Osteocyte (in vitro differentiated cells): ENCODE data around the gene LIMCH1. TPM values are rescaled to one million over a fixed set of nuclear protein-coding genes. Genes with fewer than 3 reads are reported as not detected.

Experiments
- DNase-seq: peaks from one replicate; pipeline ENCODE4 v3.0.0; 2021; ENCODE audit warnings: mixed read lengths; ENCODE audit not compliant: unreplicated experiment; ENCODE audit errors: extremely low spot score
- H3K27ac Mint-ChIP-seq: one replicate; pipeline ENCODE4 v1.8.0; 2021; ENCODE audit warnings: mild to moderate bottlenecking, mixed read lengths; ENCODE audit not compliant: unreplicated experiment
- H3K27me3 Mint-ChIP-seq: one replicate; pipeline ENCODE4 v1.8.0; 2021; ENCODE audit warnings: mixed read lengths; ENCODE audit not compliant: unreplicated experiment
- H3K36me3 Mint-ChIP-seq: one replicate; pipeline ENCODE4 v1.8.0; 2021; ENCODE audit warnings: mixed read lengths; ENCODE audit not compliant: unreplicated experiment
- H3K4me1 Mint-ChIP-seq: one replicate; pipeline ENCODE4 v1.8.0; 2021; ENCODE audit warnings: mixed read lengths; ENCODE audit not compliant: unreplicated experiment
- H3K4me3 Mint-ChIP-seq: one replicate; pipeline ENCODE4 v1.8.0; 2021; ENCODE audit warnings: mild to moderate bottlenecking, moderate library complexity, mixed read lengths; ENCODE audit not compliant: unreplicated experiment
- H3K9me3 Mint-ChIP-seq: one replicate; pipeline ENCODE4 v1.8.0; 2021; ENCODE audit warnings: mixed read lengths; ENCODE audit not compliant: unreplicated experiment
- total RNA-seq: library from RNA; stranded (reverse); gene quantifications from 2 replicates; pipeline ENCODE4 v1.2.1, GENCODE V29; 2021
- TF ChIP-seq, protein P1 (sequence below): fragments of 200-600 bp; sonication (generic); IDR thresholded peaks from 2 replicates; pipeline ENCODE4 v1.5.0; 2021; ENCODE audit warnings: antibody characterized with exemption, mild to moderate bottlenecking, moderate library complexity

The LIMCH1 gene
- total RNA-seq, 1 donor from 2014 or later: 0.43 TPM

DNA sequence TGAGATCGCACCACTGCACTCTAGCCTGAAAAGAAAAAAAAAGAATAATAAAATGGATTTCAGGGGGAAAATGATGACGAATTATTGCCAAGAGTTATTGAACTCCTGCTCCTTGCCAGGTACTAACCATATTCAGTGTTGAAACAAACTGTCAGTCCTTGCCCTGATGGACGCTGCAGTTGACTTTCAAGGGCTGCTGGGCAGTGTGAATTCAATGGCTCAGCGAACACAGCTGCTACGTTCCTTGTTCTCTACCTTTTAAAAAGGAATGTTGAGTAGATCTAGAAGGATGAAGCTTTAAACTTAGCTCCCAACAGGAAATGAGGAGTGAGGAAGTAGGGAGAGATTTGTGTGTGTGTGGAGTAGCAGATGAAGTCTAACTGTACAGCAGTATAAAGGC is 2.7 kb downstream of the LIMCH1 start:
- Mint-ChIP-seq H3K27me3 (peaks cover 25% of the 10 kb centered on the region), H3K36me3 (no peaks in the 10 kb centered on the region), H3K27ac (no peak overlapping the region), H3K4me3 (no peak overlapping the region), H3K4me1 (no peaks in the 10 kb centered on the region), H3K9me3 (no peaks in the 10 kb centered on the region)
- no peak for DNase-seq
- TF ChIP-seq, protein P1, sequence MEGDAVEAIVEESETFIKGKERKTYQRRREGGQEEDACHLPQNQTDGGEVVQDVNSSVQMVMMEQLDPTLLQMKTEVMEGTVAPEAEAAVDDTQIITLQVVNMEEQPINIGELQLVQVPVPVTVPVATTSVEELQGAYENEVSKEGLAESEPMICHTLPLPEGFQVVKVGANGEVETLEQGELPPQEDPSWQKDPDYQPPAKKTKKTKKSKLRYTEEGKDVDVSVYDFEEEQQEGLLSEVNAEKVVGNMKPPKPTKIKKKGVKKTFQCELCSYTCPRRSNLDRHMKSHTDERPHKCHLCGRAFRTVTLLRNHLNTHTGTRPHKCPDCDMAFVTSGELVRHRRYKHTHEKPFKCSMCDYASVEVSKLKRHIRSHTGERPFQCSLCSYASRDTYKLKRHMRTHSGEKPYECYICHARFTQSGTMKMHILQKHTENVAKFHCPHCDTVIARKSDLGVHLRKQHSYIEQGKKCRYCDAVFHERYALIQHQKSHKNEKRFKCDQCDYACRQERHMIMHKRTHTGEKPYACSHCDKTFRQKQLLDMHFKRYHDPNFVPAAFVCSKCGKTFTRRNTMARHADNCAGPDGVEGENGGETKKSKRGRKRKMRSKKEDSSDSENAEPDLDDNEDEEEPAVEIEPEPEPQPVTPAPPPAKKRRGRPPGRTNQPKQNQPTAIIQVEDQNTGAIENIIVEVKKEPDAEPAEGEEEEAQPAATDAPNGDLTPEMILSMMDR: no peak

DNA sequence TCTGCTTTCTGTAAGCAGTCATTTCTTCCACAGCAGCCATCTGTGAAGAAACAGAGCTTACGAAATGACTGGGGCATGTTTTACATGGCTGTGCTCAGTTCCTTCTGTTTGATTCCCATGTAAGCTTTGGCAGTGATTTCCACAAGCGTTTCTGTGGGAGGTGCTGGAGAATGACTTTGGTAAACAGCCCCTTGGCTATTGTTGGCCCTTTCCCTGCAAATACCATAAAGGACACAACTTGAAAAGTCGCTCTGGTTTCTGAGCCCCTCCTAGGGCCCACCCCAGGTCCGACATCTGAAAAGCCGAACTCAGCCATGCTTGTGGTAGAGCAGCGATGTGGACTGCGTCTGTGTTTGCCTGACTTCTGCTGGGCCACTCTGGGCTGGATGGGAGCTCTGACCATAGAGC is 3.7 kb downstream of the LIMCH1 start:
- Mint-ChIP-seq H3K27ac (no peak overlapping the region), H3K36me3 (no peaks in the 10 kb centered on the region), H3K4me1 (no peaks in the 10 kb centered on the region), H3K4me3 (no peak overlapping the region), H3K9me3 (no peaks in the 10 kb centered on the region), H3K27me3 (peaks cover 16% of the 10 kb centered on the region)
- DNase-seq: no peak
- TF ChIP-seq, protein P1: no peak

DNA sequence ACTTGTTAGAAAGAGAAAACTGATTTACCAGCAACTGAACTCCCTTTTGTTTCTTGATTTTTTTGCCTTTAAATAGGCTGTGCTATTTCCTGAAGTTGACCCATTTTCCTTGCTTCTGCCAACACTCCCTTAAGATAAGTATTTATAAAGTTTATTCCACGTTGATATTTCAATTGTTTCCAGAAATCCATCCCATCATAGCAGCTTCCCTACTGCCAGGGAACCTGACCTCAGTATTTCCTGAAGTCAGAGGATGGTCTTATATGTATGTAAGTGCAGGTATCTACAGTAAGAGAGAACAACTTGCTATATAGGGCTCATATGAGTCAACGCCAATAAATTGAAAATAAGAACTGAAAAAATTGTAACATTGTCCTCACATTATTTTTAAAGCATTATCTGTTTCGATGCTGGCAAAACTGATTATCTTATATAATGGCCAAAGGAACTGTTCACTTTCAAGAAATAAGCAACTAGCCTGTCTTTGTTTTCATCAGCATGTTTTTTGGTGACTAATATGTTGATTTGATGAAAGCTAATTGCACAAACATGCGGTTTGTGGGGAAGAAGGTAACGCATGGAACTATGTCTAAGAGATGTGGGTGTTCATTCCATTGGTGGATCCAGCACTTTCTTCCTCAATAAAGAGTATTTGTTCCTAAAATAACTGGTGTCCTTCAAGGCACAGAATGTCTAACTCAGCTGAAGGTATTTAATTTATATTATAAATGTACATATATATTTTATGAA is 4.7 kb downstream of the LIMCH1 start:
- Mint-ChIP-seq H3K27me3 (peaks cover 15% of the 10 kb centered on the region), H3K4me3 (no peak overlapping the region), H3K27ac (no peak overlapping the region), H3K4me1 (no peaks in the 10 kb centered on the region), H3K36me3 (no peaks in the 10 kb centered on the region), H3K9me3 (no peaks in the 10 kb centered on the region)
- TF ChIP-seq, protein P1: no peak
- DNase-seq: no peak

DNA sequence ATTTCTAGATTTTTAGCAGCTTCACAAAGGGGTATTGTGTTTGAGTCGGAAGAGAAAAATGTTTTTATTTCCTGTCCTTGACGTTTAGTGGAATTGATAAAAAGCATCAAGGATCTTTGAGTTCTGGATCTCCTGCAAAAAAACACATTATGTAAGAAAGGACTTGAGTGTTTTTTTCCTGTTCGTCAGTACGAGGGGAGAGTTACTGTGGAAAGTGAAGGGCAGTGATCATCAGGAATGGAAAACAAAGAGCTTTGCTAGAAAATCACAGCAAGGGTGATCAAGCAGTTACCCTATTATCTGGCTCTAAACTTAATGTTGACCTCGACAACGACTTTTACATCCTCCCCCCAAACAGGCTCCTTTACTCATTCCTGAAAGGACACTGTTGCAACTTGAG is 7.3 kb downstream of the LIMCH1 start:
- no peak for DNase-seq
- no peak overlapping the region for H3K4me3 Mint-ChIP-seq
- H3K27ac Mint-ChIP-seq: no peak overlapping the region
- H3K36me3 Mint-ChIP-seq: no peaks in the 10 kb centered on the region
- H3K9me3 Mint-ChIP-seq: no peaks in the 10 kb centered on the region
- TF ChIP-seq, protein P1: no peak
- H3K27me3 Mint-ChIP-seq: peaks cover 8% of the 10 kb centered on the region
- H3K4me1 Mint-ChIP-seq: no peaks in the 10 kb centered on the region

DNA sequence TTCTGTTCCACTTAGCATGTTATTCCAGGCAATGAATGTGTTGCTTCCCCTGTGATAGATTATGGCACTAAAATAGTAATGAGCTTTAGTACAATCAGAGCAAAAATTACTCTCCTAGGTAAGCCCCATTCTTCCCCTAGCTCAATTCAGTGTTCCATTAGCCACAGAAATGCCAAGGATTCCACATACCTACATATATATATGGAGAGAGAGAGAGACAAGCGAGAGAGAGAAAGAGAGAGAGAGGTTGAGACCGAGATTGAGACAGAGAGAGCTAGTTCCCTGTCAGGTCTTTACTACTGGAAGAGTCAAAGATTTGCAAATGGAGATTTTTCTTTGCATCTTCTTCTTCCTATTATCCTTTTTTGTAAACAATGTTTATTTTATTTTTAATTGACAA is 8.7 kb downstream of the LIMCH1 start:
- Mint-ChIP-seq H3K27ac (no peak overlapping the region), H3K4me1 (no peaks in the 10 kb centered on the region)

More for the DNA sequence above, 8.7 kb downstream of the LIMCH1 start:
- H3K9me3 Mint-ChIP-seq: no peaks in the 10 kb centered on the region
- DNase-seq: no peak
- no peak overlapping the region for H3K4me3 Mint-ChIP-seq
- TF ChIP-seq, protein P1: no peak
- H3K36me3 Mint-ChIP-seq: no peaks in the 10 kb centered on the region
- H3K27me3 Mint-ChIP-seq: peaks cover 2% of the 10 kb centered on the region
